ENCODE measurements around the gene SEMA3B. TPM values are rescaled to one million over a fixed set of nuclear protein-coding genes. Genes with fewer than 3 reads are reported as not detected.
A peak's percentile ranks its signal among the peaks of the same experiment; 100 is the strongest.

The SEMA3B gene
- total RNA-seq, 2 experiments from 2014 or later, result 0.28 to 0.82 TPM

- Histone ChIP-seq H2AFZ (ENCODE audit: low read length) (no peak overlapping the region), H3K79me2 (ENCODE audit: insufficient read depth, low read depth, low read length) (no peaks in the 10 kb centered on the region)
- BruUV-seq (replicated peaks), result no TSS peak
Observed at GRCh38 chr3:50260027-50260941, 8.7 kb upstream of the SEMA3B start.

GRCh38 chr3:50260942-50261441 lies 8.0 kb upstream of the SEMA3B start:
- TF ChIP-seq CTCF (conservative IDR thresholded peaks at IDR 0.05; ENCODE audit: low read length) (no peak), EZH2phosphoT487 (IDR thresholded peaks at IDR 0.05; ENCODE audit: borderline replicate concordance, low read depth, low read length) (no peak)
- BruUV-seq (replicated peaks), result no TSS peak
- no peak overlapping the region for H2AFZ ChIP-seq (ENCODE audit: low read length)
- H3K9me3 ChIP-seq (ENCODE audit: low read length), result no peaks in the 10 kb centered on the region
- H4K20me1 ChIP-seq (ENCODE audit: insufficient read depth, low read length), result no peaks in the 10 kb centered on the region
- no peak overlapping the region for H3K4me3 ChIP-seq (ENCODE audit: low read depth, low read length, poor library complexity, severe bottlenecking)
- CTCF ChIA-PET (ENCODE audit: unreplicated experiment), result no interaction called here
- H3K79me2 ChIP-seq (ENCODE audit: insufficient read depth, low read depth, low read length), result no peaks in the 10 kb centered on the region
- no peak overlapping the region for H3K27ac ChIP-seq (ENCODE audit: low read depth, low read length, poor library complexity, severe bottlenecking)
- peaks cover 4% of the 10 kb centered on the region for H3K4me1 ChIP-seq (ENCODE audit: insufficient read depth, low read length, poor library complexity, severe bottlenecking)
- peaks cover 38% of the 10 kb centered on the region for H3K36me3 ChIP-seq (ENCODE audit: insufficient read depth, low read length)
- H3K4me2 ChIP-seq (ENCODE audit: low read length), result no peak overlapping the region
- POLR2A ChIA-PET, result interaction anchor here (0.8 kb wide), 1 partner anchor 18 kb away, joined by 3 read pairs; the partner anchor contains the start of gene LSMEM2
- no peaks in the 10 kb centered on the region for H3K9me2 ChIP-seq (ENCODE audit: insufficient read depth, low read length)
- DNase-seq (ENCODE audit: low spot score), result no peak
- intact Hi-C loops (cut with micrococcal nuclease; ENCODE audit: unreplicated experiment), result no loop called here

More at GRCh38 chr3:50260027-50260941, 8.7 kb upstream of the SEMA3B start:
- Histone ChIP-seq H3K4me3 (ENCODE audit: low read depth, low read length, poor library complexity, severe bottlenecking) (peak overlapping the region; percentile 50), H3K36me3 (ENCODE audit: insufficient read depth, low read length) (peaks cover 42% of the 10 kb centered on the region), H4K20me1 (ENCODE audit: insufficient read depth, low read length) (no peaks in the 10 kb centered on the region), H3K27ac (ENCODE audit: low read depth, low read length, poor library complexity, severe bottlenecking) (no peak overlapping the region), H3K4me2 (ENCODE audit: low read length) (peak overlapping the region; percentile 64), H3K9me3 (ENCODE audit: low read length) (no peaks in the 10 kb centered on the region), H3K9me2 (ENCODE audit: insufficient read depth, low read length) (no peaks in the 10 kb centered on the region), H3K4me1 (ENCODE audit: insufficient read depth, low read length, poor library complexity, severe bottlenecking) (peaks cover 4% of the 10 kb centered on the region)
- CTCF ChIA-PET (ENCODE audit: unreplicated experiment), result interaction anchor here (0.6 to 1.9 kb wide), 5 partner anchors 9 to 35 kb away, joined by 3 to 6 read pairs (median 3); no protein-coding TSS in a partner anchor
- POLR2A ChIA-PET, result interaction anchor here (0.6 kb wide), 1 partner anchor 23 kb away, joined by 3 read pairs; no protein-coding TSS in a partner anchor
- DNase-seq (ENCODE audit: low spot score), result peak; percentile 83
- intact Hi-C loops (cut with micrococcal nuclease; ENCODE audit: unreplicated experiment), result no loop called here
- TF ChIP-seq EZH2phosphoT487 (IDR thresholded peaks at IDR 0.05; ENCODE audit: borderline replicate concordance, low read depth, low read length), result no peak
- peak; percentile 89 for TF ChIP-seq CTCF (conservative IDR thresholded peaks at IDR 0.05; ENCODE audit: low read length)
